GM20431 (cell line): ENCODE measurements around the gene BANF1.

Experiments used
- in situ Hi-C: fragments of 300-500 bp; cut with MseI, MboI; formaldehyde crosslinking; loops from one replicate; pipeline ENCODE4 v1.15.0; 2020; ENCODE audit warnings: low sequenced_read_pairs; ENCODE audit not compliant: unreplicated experiment

The BANF1 gene

DNA sequence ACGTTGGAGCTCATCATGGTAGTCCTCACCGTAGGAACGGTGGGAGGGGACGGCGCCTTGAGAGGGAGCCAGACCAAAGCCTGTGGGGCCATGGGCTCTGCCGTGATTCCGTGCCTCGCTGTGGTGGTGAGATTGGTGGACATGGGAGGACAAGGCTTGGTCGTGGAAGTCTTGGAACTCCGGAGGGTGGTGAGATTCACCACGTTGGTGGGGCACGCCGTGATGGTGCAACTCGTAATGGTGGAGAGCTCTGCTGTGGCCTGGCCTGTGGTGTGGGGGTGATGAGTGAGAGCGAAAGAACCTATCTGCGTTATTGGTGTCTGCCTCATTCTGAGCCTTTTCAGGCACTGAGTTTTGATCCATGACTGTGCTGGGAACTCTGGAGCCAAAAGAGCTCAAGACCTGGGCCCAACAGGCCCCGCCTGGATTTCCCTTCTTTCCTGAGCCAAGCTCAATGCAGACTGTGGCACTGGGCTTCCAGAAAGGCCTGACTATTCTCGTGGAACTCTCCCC lies 23.8 kb downstream of the BANF1 start, which contains the start of gene CATSPER1:
Gene CATSPER1, minus strand, starts transcription at position 463 of the 513 bp plus-strand sequence. Its CDS starts 100 bp downstream, at position 363.
- in situ Hi-C loops, result no loop called here

DNA sequence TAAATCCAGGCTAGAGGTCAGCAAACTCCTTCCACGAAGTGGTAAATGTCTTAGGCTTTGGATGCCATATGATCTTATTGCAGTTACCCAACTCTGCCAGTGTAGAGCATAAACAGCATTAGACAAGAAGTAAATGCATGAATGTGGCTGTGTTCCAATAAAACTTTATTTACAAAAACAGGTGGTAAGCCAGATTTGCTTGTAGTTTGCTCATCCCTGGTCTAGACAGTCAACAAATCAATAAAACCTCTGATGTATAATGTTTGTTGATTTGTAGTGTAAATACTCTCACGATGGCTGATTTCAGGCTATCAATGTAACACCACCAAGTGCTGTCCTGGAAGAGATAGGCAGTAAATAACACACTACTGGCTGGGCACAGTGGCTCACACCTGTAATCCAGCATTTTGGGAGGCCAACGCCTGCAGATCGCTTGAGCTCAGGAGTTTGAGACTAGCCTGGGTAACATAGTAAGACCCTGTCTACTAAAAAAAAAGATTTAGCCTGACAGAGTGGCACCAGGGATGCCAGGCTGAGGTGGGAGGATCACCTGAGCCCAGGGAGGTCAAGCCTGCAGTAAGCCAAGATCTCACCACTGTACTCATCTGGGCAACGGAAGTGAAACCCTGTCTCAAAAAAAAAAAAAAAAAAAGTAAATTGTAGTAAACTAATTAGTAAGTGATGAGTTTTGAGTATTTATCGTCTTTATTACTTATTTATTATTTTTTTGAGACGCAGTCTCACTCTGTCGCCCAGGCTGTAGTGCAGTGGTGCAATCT lies 30.8 kb downstream of the BANF1 start:
- in situ Hi-C loops, result no loop called here

GRCh38 chr11:66035653-66036333 lies 33.5 kb downstream of the BANF1 start:
- in situ Hi-C loops, result no loop called here

GRCh38 chr11:66036334-66036710 lies 34.0 kb downstream of the BANF1 start:
- in situ Hi-C loops, result no loop called here

GRCh38 chr11:66037327-66037726 lies 35.0 kb downstream of the BANF1 start:
- in situ Hi-C loops, result no loop called here

GRCh38 chr11:66039765-66040164 lies 37.5 kb downstream of the BANF1 start:
- in situ Hi-C loops, result no loop called here

- in situ Hi-C loops, result no loop called here
These were observed 40.1 kb downstream of the BANF1 start for GRCh38 chr11:66042227-66042995.

- in situ Hi-C loops, result no loop called here
These were observed 40.9 kb downstream of the BANF1 start for GRCh38 chr11:66042996-66043906.

DNA sequence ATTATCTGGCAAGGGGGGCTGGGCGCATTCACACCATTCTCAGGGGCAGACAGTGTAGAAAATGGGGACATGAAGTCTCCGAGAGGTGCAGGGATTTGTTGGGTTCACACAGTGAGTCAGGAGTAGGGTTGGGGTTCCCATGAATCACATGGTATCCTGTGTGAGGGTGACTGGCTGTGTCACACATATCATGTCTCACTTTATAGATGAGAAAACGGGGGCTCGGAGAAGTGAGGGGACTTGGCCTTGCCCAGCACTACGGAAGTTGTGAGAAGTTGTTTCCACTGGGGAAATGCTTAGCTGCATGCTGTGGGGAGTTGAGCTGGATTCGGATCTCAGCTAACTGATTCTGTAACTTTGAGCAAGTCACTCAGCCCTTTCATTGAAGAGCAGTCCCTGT lies 42.5 kb downstream of the BANF1 start:
- in situ Hi-C loops, result no loop called here

GRCh38 chr11:66045177-66045639 lies 42.9 kb downstream of the BANF1 start:
- in situ Hi-C loops, result no loop called here

DNA sequence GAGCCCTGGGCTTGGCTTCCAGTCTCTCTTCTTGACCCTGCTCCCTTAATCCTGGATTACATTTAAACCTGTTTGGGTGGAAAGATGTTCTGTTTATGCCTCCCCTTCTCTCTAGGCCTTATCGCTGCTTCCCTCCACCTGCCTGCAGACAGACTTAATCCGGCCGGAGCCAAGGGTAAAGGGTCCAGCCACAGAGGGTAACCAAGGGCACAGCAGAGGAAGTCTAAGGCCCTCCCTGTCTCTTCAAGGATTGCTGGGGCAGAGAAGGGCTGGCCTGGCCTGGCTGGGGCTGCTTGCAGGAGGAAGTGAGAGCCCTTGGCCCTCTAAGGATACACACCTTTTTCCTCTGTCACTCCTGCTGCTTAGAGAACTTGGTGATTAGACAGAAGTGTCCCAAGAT lies 44.6 kb downstream of the BANF1 start:
- in situ Hi-C loops, result no loop called here

DNA sequence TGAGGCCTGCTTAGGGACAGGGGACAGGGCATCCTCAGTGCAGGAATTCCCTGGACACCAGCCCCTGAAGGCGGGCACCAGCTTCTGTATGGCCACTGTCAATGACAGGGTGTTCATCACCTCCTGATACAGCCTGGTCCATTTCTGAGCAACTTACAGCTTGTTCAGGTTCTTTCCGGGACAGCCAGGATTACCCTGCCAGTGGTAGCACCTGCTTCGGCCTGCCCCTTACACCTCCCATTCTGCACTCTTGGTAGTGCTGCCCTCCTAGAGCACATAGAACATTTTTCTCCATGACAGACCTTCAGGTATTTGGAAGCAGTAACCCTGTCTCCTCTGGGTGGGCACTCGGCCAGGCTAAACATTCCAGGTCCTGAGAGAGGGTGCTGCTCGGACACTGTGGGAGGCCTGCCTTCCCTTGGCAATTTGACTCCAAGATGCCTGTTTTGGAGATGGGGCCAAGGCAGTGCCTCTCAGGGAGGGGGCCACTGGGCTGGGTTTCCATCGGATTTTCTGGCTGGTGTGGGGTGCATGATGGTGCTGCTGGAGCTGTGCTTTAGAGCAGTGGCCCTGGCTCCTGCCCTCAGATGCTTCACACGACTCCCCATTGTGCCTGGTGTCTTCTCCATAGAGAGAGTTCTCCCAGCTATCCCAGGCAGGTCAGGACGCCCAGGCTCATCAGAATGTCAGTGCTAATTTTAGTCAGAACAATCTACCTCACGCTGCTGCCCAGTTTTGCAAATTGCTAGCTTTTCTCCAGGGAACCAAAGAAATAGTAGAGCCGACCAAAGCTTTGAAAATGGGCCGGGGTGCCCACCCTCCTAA lies 45.5 kb downstream of the BANF1 start:
- in situ Hi-C loops, result no loop called here

GRCh38 chr11:66048547-66049323 lies 46.4 kb downstream of the BANF1 start, which contains the start of gene GAL3ST3:
TSS of gene GAL3ST3 (minus strand) at chr11:66049161. CDS start at chr11:66045415, 3,746 bp downstream.
- in situ Hi-C loops, result no loop called here

GRCh38 chr11:66050581-66051231 lies 48.4 kb downstream of the BANF1 start:
- in situ Hi-C loops, result no loop called here

DNA sequence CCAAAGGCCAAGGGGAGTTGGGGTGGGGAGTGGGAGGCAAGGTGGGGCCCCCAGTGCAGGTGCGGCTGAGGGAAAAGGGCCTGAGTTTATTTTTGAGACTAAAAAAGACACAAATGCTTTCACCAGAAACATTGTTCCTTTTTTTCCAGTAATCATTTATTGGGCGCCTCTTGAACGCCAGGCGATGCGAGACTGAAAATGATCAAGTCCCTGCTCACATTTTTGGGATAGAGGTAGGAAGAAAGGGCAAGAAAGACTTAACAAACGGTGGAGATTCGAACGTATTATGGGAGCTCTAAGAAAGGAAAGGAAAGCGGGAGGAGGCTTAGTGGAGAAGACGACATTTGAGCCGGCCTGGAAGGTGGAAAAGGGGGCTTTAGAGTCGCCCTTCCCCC lies 49.1 kb downstream of the BANF1 start:
- in situ Hi-C loops, result no loop called here

- in situ Hi-C loops, result no loop called here
These were observed 49.7 kb downstream of the BANF1 start, which contains the start of gene SF3B2 for GRCh38 chr11:66051766-66052663. TSS of gene SF3B2 (plus strand) at chr11:66052364. CDS start at chr11:66052385, 21 bp downstream.
